Naive thymus-derived CD4-positive, alpha-beta T cell (primary cell): Measurements from ENCODE around the gene ALDH18A1. TPM values are rescaled to one million over a fixed set of nuclear protein-coding genes. Genes with fewer than 3 reads are reported as not detected.
"Not testable (repeated sequence)": the region's sequence is repeated elsewhere in the genome, so short reads cannot be mapped to it uniquely, and the experiment has no call there.

ENCODE experiments used
- ATAC-seq: fragments of 150-1000 bp; cut with Tn5 transposase; 2 replicates; pipeline ENCODE4 v1.10.0; 2021; ENCODE audit warnings: mild to moderate bottlenecking, moderate library complexity
- CTCF ChIA-PET: fragments of 350-600 bp; sonication (Branson Sonifier 250); formaldehyde crosslinking; loops from one replicate; lab custom pipeline; 2021; ENCODE audit warnings: antibody characterized with exemption; lab: Charles Lee
- POLR2A ChIA-PET: fragments of 350-600 bp; sonication (Branson Sonifier 250); formaldehyde crosslinking; loops from one replicate; lab custom pipeline; 2021; ENCODE audit warnings: antibody characterized with exemption, inconsistent platforms; lab: Charles Lee
- DNase-seq, 9 donors: peaks; one replicate each; pipeline versions ENCODE4 v3.0.0 to v3.0.0-alpha.2; 2020 to 2022; ENCODE audit warnings: mixed read lengths in 1 of 9
- H3K27ac ChIP-seq: one replicate; pipeline ENCODE4 v1.7.0; 2013; ENCODE audit warnings: mild to moderate bottlenecking, low read depth, low read length, moderate library complexity
- H3K27me3 ChIP-seq, 2 donors: one replicate each; pipeline ENCODE4 v1.7.0; 2013; ENCODE audit warnings: low read length in 2 of 2, mild to moderate bottlenecking in 2 of 2, moderate library complexity in 2 of 2; ENCODE audit not compliant: control insufficient read depth in 2 of 2, insufficient read depth in 2 of 2
- H3K36me3 ChIP-seq, 3 experiments: 1 replicate in 2 of 3; 2 replicates in 1 of 3; pipeline ENCODE4 v1.7.0; 2013; ENCODE audit warnings: low read length in 3 of 3, mild to moderate bottlenecking in 3 of 3, moderate library complexity in 1 of 3; ENCODE audit not compliant: insufficient read depth in 3 of 3, control insufficient read depth in 2 of 3
- H3K4me1 ChIP-seq, 2 donors: one replicate each; pipeline ENCODE4 v1.7.0; 2013; ENCODE audit warnings: low read length in 2 of 2, mild to moderate bottlenecking in 2 of 2, moderate library complexity in 1 of 2; ENCODE audit not compliant: control insufficient read depth in 2 of 2, insufficient read depth in 2 of 2
- H3K4me3 ChIP-seq: 2 replicates; pipeline ENCODE4 v1.7.0; 2013; ENCODE audit warnings: mild to moderate bottlenecking, low read length
- H3K9me3 ChIP-seq, 3 experiments: 1 replicate in 2 of 3; 2 replicates in 1 of 3; pipeline ENCODE4 v1.7.0; 2013; ENCODE audit warnings: low read length in 3 of 3; ENCODE audit not compliant: control insufficient read depth in 2 of 3
- H3K27ac Mint-ChIP-seq, 9 donors: one replicate each; pipeline ENCODE4 v1.8.0; 2020 to 2022; ENCODE audit warnings: mixed read lengths in 9 of 9, mild to moderate bottlenecking in 8 of 9, moderate library complexity in 5 of 9, inconsistent platforms in 2 of 9
- H3K27me3 Mint-ChIP-seq, 5 donors: one replicate each; pipeline ENCODE4 v1.8.0; 2021 to 2022; ENCODE audit warnings: mixed read lengths in 5 of 5, mild to moderate bottlenecking in 1 of 5
- H3K36me3 Mint-ChIP-seq, 5 donors: one replicate each; pipeline ENCODE4 v1.8.0; 2020 to 2022; ENCODE audit warnings: mixed read lengths in 5 of 5, mild to moderate bottlenecking in 3 of 5, inconsistent platforms in 1 of 5
- H3K4me1 Mint-ChIP-seq, 7 donors: one replicate each; pipeline ENCODE4 v1.8.0; 2020 to 2022; ENCODE audit warnings: mixed read lengths in 7 of 7, mild to moderate bottlenecking in 3 of 7, inconsistent platforms in 1 of 7
- H3K4me3 Mint-ChIP-seq, 10 donors: one replicate each; pipeline ENCODE4 v1.8.0; 2020 to 2022; ENCODE audit warnings: mild to moderate bottlenecking in 10 of 10, mixed read lengths in 10 of 10, moderate library complexity in 6 of 10, inconsistent platforms in 2 of 10
- H3K9me3 Mint-ChIP-seq, 11 donors: one replicate each; pipeline ENCODE4 v1.8.0; 2020 to 2022; ENCODE audit warnings: mixed read lengths in 11 of 11, mild to moderate bottlenecking in 4 of 11, inconsistent platforms in 1 of 11, moderate library complexity in 1 of 11
- intact Hi-C, 2 donors: fragments of 100-400 bp; cut with micrococcal nuclease; formaldehyde crosslinking; loops; one replicate each; pipeline ENCODE4 v1.15.1; 2023
- polyA plus RNA-seq, 2 donors: library from polyadenylated mRNA; unstranded; fragments of 300-500 nt; fragmentation: Illumina TruSeq; gene quantifications; one replicate each; pipeline ENCODE4 v1.2.3, GENCODE V29; 2021
- total RNA-seq, 6 experiments: library from RNA in 5 of 6; stranded (reverse) in 5 of 6; gene quantifications; 1 replicate in 5 of 6; 2 replicates in 1 of 6; pipeline ENCODE4 v1.2.3 and lab custom pipeline; 2021 to 2026

ALDH18A1 gene
- total and polyA plus RNA-seq, 7 experiments from 2014 or later: 15.0 to 73.8 (median 28.3) TPM

- H3K27ac ChIP-seq, H3K36me3 ChIP-seq, H3K4me1 ChIP-seq, intact Hi-C loops, H3K27ac Mint-ChIP-seq, ATAC-seq, H3K9me3 ChIP-seq, POLR2A ChIA-PET, H3K27me3 Mint-ChIP-seq, H3K4me3 ChIP-seq, H3K4me3 Mint-ChIP-seq, H3K9me3 Mint-ChIP-seq, CTCF ChIA-PET, H3K27me3 ChIP-seq, DNase-seq, H3K4me1 Mint-ChIP-seq: not testable (repeated sequence)
- peaks cover 0 to 40% (median 5%) of the 10 kb centered on the region in 5 donors for H3K36me3 Mint-ChIP-seq
Measured at GRCh38 chr10:95672641-95673040, 16.1 kb upstream of the ALDH18A1 start.

GRCh38 chr10:95664543-95664942, 8.0 kb upstream of the ALDH18A1 start:
- Histone ChIP-seq H3K4me3 (no peak overlapping the region), H3K27ac (no peak overlapping the region), H3K9me3 (no peaks in the 10 kb centered on the region), H3K27me3 (no peaks in the 10 kb centered on the region), H3K4me1 (no peaks in the 10 kb centered on the region), H3K36me3 (peaks cover 0 to 6% (median 0%) of the 10 kb centered on the region in 3 experiments)
- H3K4me3 Mint-ChIP-seq: no peak overlapping the region
- H3K27ac Mint-ChIP-seq: peak overlapping the region in 1 of 9 donors; percentile 51
- DNase-seq (no peak), ATAC-seq (no peak)
- peaks cover 0 to 2% (median 0%) of the 10 kb centered on the region in 7 donors for H3K4me1 Mint-ChIP-seq
- H3K36me3 Mint-ChIP-seq: peaks cover 0 to 22% (median 5%) of the 10 kb centered on the region in 5 donors
- no peaks in the 10 kb centered on the region for H3K9me3 Mint-ChIP-seq
- no peaks in the 10 kb centered on the region for H3K27me3 Mint-ChIP-seq
- CTCF ChIA-PET: no interaction called here
- intact Hi-C loops: no loop called here
- POLR2A ChIA-PET: interaction anchor here (1.7 kb wide), 1 partner anchor 29 kb away, joined by 5 read pairs; the partner anchor contains the start of gene TCTN3

GRCh38 chr10:95663496-95663895, 7.0 kb upstream of the ALDH18A1 start:
- Histone ChIP-seq H3K4me1 (no peaks in the 10 kb centered on the region), H3K36me3 (peaks cover 0 to 6% (median 0%) of the 10 kb centered on the region in 3 experiments), H3K27me3 (no peaks in the 10 kb centered on the region), H3K4me3 (no peak overlapping the region), H3K27ac (no peak overlapping the region), H3K9me3 (no peaks in the 10 kb centered on the region)
- Mint-ChIP-seq H3K4me3 (no peak overlapping the region), H3K27me3 (peaks cover 0 to under 1% (median 0%) of the 10 kb centered on the region in 5 donors), H3K36me3 (peaks cover 0 to 12% (median 4%) of the 10 kb centered on the region in 5 donors), H3K9me3 (peaks cover 0 to under 1% (median 0%) of the 10 kb centered on the region in 11 donors), H3K4me1 (no peaks in the 10 kb centered on the region), H3K27ac (no peak overlapping the region)
- ChIA-PET CTCF (interaction anchor here (1.1 kb wide), 1 partner anchor 30 kb away, joined by 3 read pairs; the partner anchor contains the start of gene TCTN3), POLR2A (interaction anchor here (1.7 kb wide), 1 partner anchor 30 kb away, joined by 5 read pairs; the partner anchor contains the start of gene TCTN3)
- DNase-seq (no peak), ATAC-seq (no peak)
- intact Hi-C loops: no loop called here

GRCh38 chr10:95661818-95662217, 5.3 kb upstream of the ALDH18A1 start:
- Mint-ChIP-seq H3K27me3 (peaks cover 0 to 3% (median 0%) of the 10 kb centered on the region in 5 donors), H3K9me3 (peaks cover 0 to 4% (median 0%) of the 10 kb centered on the region in 11 donors), H3K4me3 (no peak overlapping the region), H3K36me3 (peaks cover 0 to 4% (median 4%) of the 10 kb centered on the region in 5 donors), H3K4me1 (peaks cover 0 to 12% (median 3%) of the 10 kb centered on the region in 7 donors), H3K27ac (peak overlapping the region in 6 of 9 donors; percentile 1 to 71 (median 46))
- no peak overlapping the region for H3K4me3 ChIP-seq
- CTCF ChIA-PET: no interaction called here
- H3K4me1 ChIP-seq: peaks cover 0 to 4% of the 10 kb centered on the region in 2 donors
- no peak for DNase-seq
- peaks cover 0 to 6% (median 0%) of the 10 kb centered on the region in 3 experiments for H3K36me3 ChIP-seq
- H3K27me3 ChIP-seq: no peaks in the 10 kb centered on the region
- no peak for ATAC-seq
- POLR2A ChIA-PET: no interaction called here
- no peak overlapping the region for H3K27ac ChIP-seq
- intact Hi-C loops: no loop called here
- no peaks in the 10 kb centered on the region for H3K9me3 ChIP-seq

GRCh38 chr10:95660283-95660682, 3.8 kb upstream of the ALDH18A1 start:
- Mint-ChIP-seq H3K27ac (no peak overlapping the region), H3K36me3 (peaks cover 0 to 7% (median 0%) of the 10 kb centered on the region in 5 donors), H3K4me1 (peaks cover 5 to 24% (median 13%) of the 10 kb centered on the region in 7 donors), H3K27me3 (peaks cover 0 to 3% (median 0%) of the 10 kb centered on the region in 5 donors), H3K9me3 (peaks cover 0 to 4% (median 0%) of the 10 kb centered on the region in 11 donors), H3K4me3 (no peak overlapping the region)
- intact Hi-C loops: no loop called here
- ChIA-PET POLR2A (interaction anchor here (1.4 kb wide), 1 partner anchor 33 kb away, joined by 4 read pairs; the partner anchor contains the start of gene TCTN3), CTCF (no interaction called here)
- H3K36me3 ChIP-seq: peaks cover 0 to 6% (median 0%) of the 10 kb centered on the region in 3 experiments
- H3K4me1 ChIP-seq: peaks cover 6 to 11% of the 10 kb centered on the region in 2 donors
- H3K9me3 ChIP-seq: no peaks in the 10 kb centered on the region
- ATAC-seq (no peak), DNase-seq (no peak)
- no peak overlapping the region for H3K4me3 ChIP-seq
- no peak overlapping the region for H3K27ac ChIP-seq
- no peaks in the 10 kb centered on the region for H3K27me3 ChIP-seq

GRCh38 chr10:95657250-95657649, 739 bp upstream of the ALDH18A1 start:
- Histone ChIP-seq H3K4me3 (peak overlapping the region; percentile 78), H3K27ac (no peak overlapping the region), H3K27me3 (no peaks in the 10 kb centered on the region), H3K36me3 (peaks cover 0 to 9% (median 0%) of the 10 kb centered on the region in 3 experiments), H3K4me1 (peaks cover 7 to 13% of the 10 kb centered on the region in 2 donors), H3K9me3 (no peaks in the 10 kb centered on the region)
- peak overlapping the region in 3 of 9 donors; percentile 94 to 97 (median 94) for H3K27ac Mint-ChIP-seq
- H3K4me3 Mint-ChIP-seq: peak overlapping the region; percentile 98 to 100 (median 99)
- no peak for ATAC-seq
- peaks cover 0 to 21% (median 15%) of the 10 kb centered on the region in 5 donors for H3K36me3 Mint-ChIP-seq
- POLR2A ChIA-PET: interaction anchor here (0.8 to 1.6 kb wide), 2 partner anchors 35 to 36 kb away, joined by 3 to 6 read pairs; partner anchors contain the start of gene TCTN3
- H3K4me1 Mint-ChIP-seq: peaks cover 7 to 40% (median 27%) of the 10 kb centered on the region in 7 donors
- intact Hi-C loops: loop anchor here in 1 of 2 donors (2.0 to 10.0 kb wide), 2 partner anchors 388 to 474 kb away; partner anchors contain the start of genes CCNJ and ZNF518A
- peaks cover 0 to 3% (median 0%) of the 10 kb centered on the region in 5 donors for H3K27me3 Mint-ChIP-seq
- CTCF ChIA-PET: no interaction called here
- DNase-seq: no peak
- H3K9me3 Mint-ChIP-seq: peaks cover 0 to 4% (median 0%) of the 10 kb centered on the region in 11 donors
